HCT116 (cell line): ENCODE data around the gene FOXD3. TPM values are rescaled to one million over a fixed set of nuclear protein-coding genes. Genes with fewer than 3 reads are reported as not detected.

Experiments used
- ATAC-seq: fragments of 200-7000 bp; cut with Tn5 transposase; 2 replicates; pipeline ENCODE4 v1.9.1; 2020; ENCODE audit warnings: mild to moderate bottlenecking, moderate library complexity
- BruUV-seq: library from RNA; stranded (reverse); fragments of 400-500 nt; replicated peaks from 2 replicates; lab custom pipeline; 2021; lab: Mats Ljungman, UMichigan
- CTCF ChIA-PET: fragments of 300-600 bp; sonication (Branson Sonifier 250); formaldehyde crosslinking; loops from one replicate; lab custom pipeline; 2021; ENCODE audit warnings: antibody characterized with exemption; lab: Charles Lee
- POLR2A ChIA-PET: fragments of 300-600, 350-600 bp; sonication (Branson Sonifier 250); formaldehyde crosslinking; loops from one replicate; lab custom pipeline; 2021; ENCODE audit warnings: antibody characterized with exemption; lab: Charles Lee
- RAD21 ChIA-PET, 2 experiments: fragments of 300-600 bp; sonication (Branson Sonifier 250); formaldehyde crosslinking; loops; one replicate each; lab custom pipeline; 2023; ENCODE audit warnings: low total read pairs in 2 of 2; ENCODE audit not compliant: uncharacterized antibody in 2 of 2, unreplicated experiment in 2 of 2, low non-redundant PET in 1 of 2; lab: Charles Lee
- DNase-seq: peaks from one replicate; pipeline ENCODE4 v3.0.0-alpha.2; 2010; ENCODE audit warnings: low read depth, low spot score
- H2AFZ ChIP-seq: fragments of 200-600 bp; shearing (Covaris generic), sonication (generic); 2 replicates; pipeline ENCODE4 v1.6.1; 2017; ENCODE audit warnings: low read depth, mixed run types, mixed read lengths, antibody characterized with exemption, low read length; ENCODE audit not compliant: poor library complexity, severe bottlenecking
- H3K27ac ChIP-seq: 2 replicates; pipeline ENCODE4 v1.5.1; 2012; ENCODE audit warnings: low read depth, low read length
- H3K27me3 ChIP-seq: fragments of 200-600 bp; sonication (generic); 2 replicates; pipeline ENCODE4 v1.6.1; 2016; ENCODE audit warnings: mixed run types, low read length, mixed read lengths; ENCODE audit not compliant: insufficient read depth
- H3K36me3 ChIP-seq, 2 experiments: fragments of 200-500 bp in 1 of 2; fragments of 200-600 bp in 1 of 2; sonication (Bioruptor generic) in 1 of 2; sonication (generic) in 1 of 2; 2 replicates each; pipeline versions ENCODE4 v1.5.1 to v1.6.1; 2014 to 2016; ENCODE audit warnings: low read length in 2 of 2, inconsistent platforms in 1 of 2, mixed read lengths in 1 of 2, mixed run types in 1 of 2; ENCODE audit not compliant: insufficient read depth in 2 of 2, control insufficient read depth in 1 of 2
- H3K4me1 ChIP-seq, 2 experiments: fragments of 200-600 bp in 1 of 2; sonication (generic) in 1 of 2; 2 replicates each; pipeline versions ENCODE4 v1.5.1 to v1.6.1; 2012 to 2017; ENCODE audit warnings: low read length in 2 of 2, inconsistent platforms in 1 of 2, mild to moderate bottlenecking in 1 of 2, mixed read lengths in 1 of 2, mixed run types in 1 of 2, moderate library complexity in 1 of 2; ENCODE audit not compliant: insufficient read depth in 2 of 2, control insufficient read depth in 1 of 2
- H3K4me2 ChIP-seq: fragments of 200-600 bp; sonication (generic); 2 replicates; pipeline ENCODE4 v1.6.1; 2017; ENCODE audit warnings: mixed run types, low read length, mixed read lengths
- H3K4me3 ChIP-seq, 2 experiments: fragments of 200-600 bp in 1 of 2; sonication (generic) in 1 of 2; replicated peaks in 1 of 2; 2 replicates each; pipeline ENCODE4 v1.5.1; 2011 to 2016; ENCODE audit warnings: low read length in 2 of 2, control low read depth in 1 of 2, low read depth in 1 of 2, mild to moderate bottlenecking in 1 of 2, mixed read lengths in 1 of 2, mixed run types in 1 of 2
- H3K79me2 ChIP-seq: fragments of 200-600 bp; sonication (generic); 2 replicates; pipeline ENCODE4 v1.6.1; 2017; ENCODE audit warnings: mild to moderate bottlenecking, mixed run types, low read length, moderate library complexity, mixed read lengths; ENCODE audit not compliant: insufficient read depth
- H3K9ac ChIP-seq: fragments of 200-600 bp; sonication (generic); 2 replicates; pipeline ENCODE4 v1.6.1; 2016; ENCODE audit warnings: low read length, mixed read lengths
- H3K9me2 ChIP-seq: fragments of 200-600 bp; sonication (generic), shearing (Covaris generic); 2 replicates; pipeline ENCODE4 v1.6.1; 2017; ENCODE audit warnings: mixed run types, mild to moderate bottlenecking, moderate library complexity; ENCODE audit not compliant: insufficient read depth
- H3K9me3 ChIP-seq, 2 experiments: fragments of 200-500 bp in 1 of 2; fragments of 200-600 bp in 1 of 2; sonication (Bioruptor generic) in 1 of 2; sonication (generic) in 1 of 2; 2 replicates each; pipeline ENCODE4 v1.6.1; 2014 to 2017; ENCODE audit warnings: low read length in 2 of 2, mixed read lengths in 2 of 2, inconsistent platforms in 1 of 2, low read depth in 1 of 2, mild to moderate bottlenecking in 1 of 2, mixed run types in 1 of 2, moderate library complexity in 1 of 2; ENCODE audit not compliant: control insufficient read depth in 1 of 2, insufficient read depth in 1 of 2
- H4K20me1 ChIP-seq: fragments of 200-600 bp; sonication (generic), shearing (Covaris generic); 2 replicates; pipeline ENCODE4 v1.6.1; 2017; ENCODE audit warnings: mixed run types, mild to moderate bottlenecking, moderate library complexity; ENCODE audit not compliant: insufficient read depth
- CBX3 ChIP-seq: IDR thresholded peaks from 2 replicates; pipeline ENCODE4 v1.6.1; 2012; ENCODE audit warnings: low read depth
- EGR1 ChIP-seq: IDR thresholded peaks from 2 replicates; pipeline ENCODE4 v1.6.1; 2012; ENCODE audit warnings: low read depth
- FOSL1 ChIP-seq: IDR thresholded peaks from 2 replicates; pipeline ENCODE4 v1.6.1; 2012; ENCODE audit warnings: low read depth
- YY1 ChIP-seq: IDR thresholded peaks from 2 replicates; pipeline ENCODE4 v1.6.1; 2011; ENCODE audit warnings: low read length, low read depth, moderate library complexity, mild to moderate bottlenecking; ENCODE audit not compliant: insufficient replicate concordance; ENCODE audit errors: extremely low read depth
- ZFX ChIP-seq: fragments of 450-650 bp; IDR thresholded peaks from 2 replicates; pipeline ENCODE4 v1.6.1; 2017
- intact Hi-C: fragments of 100-400 bp; cut with micrococcal nuclease; formaldehyde crosslinking; loops from 2 replicates; pipeline ENCODE4 v1.10.0; 2022
- total RNA-seq: library from RNA; stranded (reverse); gene quantifications from one replicate; pipeline ENCODE4 v1.2.1, GENCODE V29; 2021; ENCODE audit not compliant: unreplicated experiment
- TF ChIP-seq, protein P1 (sequence below), 3 experiments: fragments of 200-600 bp in 1 of 3; sonication (generic) in 1 of 3; IDR thresholded peaks in 2 of 3; conservative IDR thresholded peaks in 1 of 3; 2 replicates each; pipeline ENCODE4 v1.5.1; 2012 to 2017; ENCODE audit warnings: low read depth in 2 of 3, low read length in 2 of 3, antibody characterized with exemption in 1 of 3, borderline replicate concordance in 1 of 3, control low read depth in 1 of 3, mild to moderate bottlenecking in 1 of 3, mixed read lengths in 1 of 3, mixed run types in 1 of 3, moderate library complexity in 1 of 3; ENCODE audit not compliant: insufficient read depth in 1 of 3
- TF ChIP-seq, protein P2 (sequence below): IDR thresholded peaks from 2 replicates; pipeline ENCODE4 v1.6.1; 2012
- TF ChIP-seq, protein P3 (sequence below): IDR thresholded peaks from 2 replicates; pipeline ENCODE4 v1.6.1; 2011; ENCODE audit warnings: mild to moderate bottlenecking, low read length, moderate library complexity; ENCODE audit not compliant: insufficient replicate concordance; ENCODE audit errors: extremely low read depth

FOXD3 gene
- total RNA-seq, 1 experiment from 2014 or later, result 0.17 TPM

DNA sequence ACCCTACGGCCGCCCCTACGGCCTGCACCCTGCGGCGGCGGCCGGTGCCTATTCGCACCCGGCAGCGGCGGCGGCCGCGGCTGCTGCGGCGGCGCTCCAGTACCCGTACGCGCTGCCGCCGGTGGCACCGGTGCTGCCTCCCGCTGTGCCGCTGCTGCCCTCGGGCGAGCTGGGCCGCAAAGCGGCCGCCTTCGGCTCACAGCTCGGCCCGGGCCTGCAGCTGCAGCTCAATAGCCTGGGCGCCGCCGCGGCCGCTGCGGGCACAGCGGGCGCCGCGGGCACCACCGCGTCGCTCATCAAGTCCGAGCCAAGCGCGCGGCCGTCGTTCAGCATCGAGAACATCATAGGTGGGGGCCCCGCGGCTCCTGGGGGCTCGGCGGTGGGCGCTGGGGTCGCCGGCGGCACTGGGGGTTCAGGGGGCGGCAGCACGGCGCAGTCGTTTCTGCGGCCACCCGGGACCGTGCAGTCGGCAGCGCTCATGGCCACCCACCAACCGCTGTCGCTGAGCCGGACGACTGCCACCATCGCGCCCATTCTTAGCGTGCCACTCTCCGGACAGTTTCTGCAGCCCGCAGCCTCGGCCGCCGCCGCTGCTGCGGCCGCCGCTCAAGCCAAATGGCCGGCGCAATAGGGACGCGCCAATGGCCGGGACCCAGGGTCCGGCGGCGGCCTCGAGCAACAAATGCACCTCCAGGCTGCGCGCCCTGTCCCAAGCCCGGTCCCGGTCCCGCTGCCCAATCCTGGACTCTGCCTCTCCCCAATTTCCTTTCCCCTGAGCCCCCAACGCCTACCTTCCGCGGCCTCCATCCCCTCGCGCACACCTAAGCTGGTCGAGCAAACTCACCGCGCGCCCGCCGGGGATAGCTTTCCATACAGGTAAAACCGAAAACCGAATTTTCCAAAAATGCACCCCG is 1.8 kb downstream of the FOXD3 start:
- H3K9me2 ChIP-seq, result no peaks in the 10 kb centered on the region
- H4K20me1 ChIP-seq, result no peaks in the 10 kb centered on the region
- H2AFZ ChIP-seq, result no peak overlapping the region
- RAD21 ChIA-PET, result no interaction called here
- TF ChIP-seq FOSL1 (no peak), EGR1 (no peak), ZFX (no peak), YY1 (no peak), CBX3 (no peak)
- TF ChIP-seq, protein P1, sequence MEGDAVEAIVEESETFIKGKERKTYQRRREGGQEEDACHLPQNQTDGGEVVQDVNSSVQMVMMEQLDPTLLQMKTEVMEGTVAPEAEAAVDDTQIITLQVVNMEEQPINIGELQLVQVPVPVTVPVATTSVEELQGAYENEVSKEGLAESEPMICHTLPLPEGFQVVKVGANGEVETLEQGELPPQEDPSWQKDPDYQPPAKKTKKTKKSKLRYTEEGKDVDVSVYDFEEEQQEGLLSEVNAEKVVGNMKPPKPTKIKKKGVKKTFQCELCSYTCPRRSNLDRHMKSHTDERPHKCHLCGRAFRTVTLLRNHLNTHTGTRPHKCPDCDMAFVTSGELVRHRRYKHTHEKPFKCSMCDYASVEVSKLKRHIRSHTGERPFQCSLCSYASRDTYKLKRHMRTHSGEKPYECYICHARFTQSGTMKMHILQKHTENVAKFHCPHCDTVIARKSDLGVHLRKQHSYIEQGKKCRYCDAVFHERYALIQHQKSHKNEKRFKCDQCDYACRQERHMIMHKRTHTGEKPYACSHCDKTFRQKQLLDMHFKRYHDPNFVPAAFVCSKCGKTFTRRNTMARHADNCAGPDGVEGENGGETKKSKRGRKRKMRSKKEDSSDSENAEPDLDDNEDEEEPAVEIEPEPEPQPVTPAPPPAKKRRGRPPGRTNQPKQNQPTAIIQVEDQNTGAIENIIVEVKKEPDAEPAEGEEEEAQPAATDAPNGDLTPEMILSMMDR (IDR thresholded peaks at IDR 0.05 in 2 of 3, conservative IDR thresholded peaks at IDR 0.05 in 1 of 3; ENCODE audit: borderline replicate concordance in 1 of 3, insufficient read depth in 1 of 3, low read depth in 2 of 3, low read length in 2 of 3), result no peak
- TF ChIP-seq, protein P2, sequence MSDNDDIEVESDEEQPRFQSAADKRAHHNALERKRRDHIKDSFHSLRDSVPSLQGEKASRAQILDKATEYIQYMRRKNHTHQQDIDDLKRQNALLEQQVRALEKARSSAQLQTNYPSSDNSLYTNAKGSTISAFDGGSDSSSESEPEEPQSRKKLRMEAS, result no peak
- TF ChIP-seq, protein P3, sequence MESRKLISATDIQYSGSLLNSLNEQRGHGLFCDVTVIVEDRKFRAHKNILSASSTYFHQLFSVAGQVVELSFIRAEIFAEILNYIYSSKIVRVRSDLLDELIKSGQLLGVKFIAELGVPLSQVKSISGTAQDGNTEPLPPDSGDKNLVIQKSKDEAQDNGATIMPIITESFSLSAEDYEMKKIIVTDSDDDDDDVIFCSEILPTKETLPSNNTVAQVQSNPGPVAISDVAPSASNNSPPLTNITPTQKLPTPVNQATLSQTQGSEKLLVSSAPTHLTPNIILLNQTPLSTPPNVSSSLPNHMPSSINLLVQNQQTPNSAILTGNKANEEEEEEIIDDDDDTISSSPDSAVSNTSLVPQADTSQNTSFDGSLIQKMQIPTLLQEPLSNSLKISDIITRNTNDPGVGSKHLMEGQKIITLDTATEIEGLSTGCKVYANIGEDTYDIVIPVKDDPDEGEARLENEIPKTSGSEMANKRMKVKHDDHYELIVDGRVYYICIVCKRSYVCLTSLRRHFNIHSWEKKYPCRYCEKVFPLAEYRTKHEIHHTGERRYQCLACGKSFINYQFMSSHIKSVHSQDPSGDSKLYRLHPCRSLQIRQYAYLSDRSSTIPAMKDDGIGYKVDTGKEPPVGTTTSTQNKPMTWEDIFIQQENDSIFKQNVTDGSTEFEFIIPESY, result no peak
- ATAC-seq (no peak), DNase-seq (no peak)
- no peaks in the 10 kb centered on the region for H3K27me3 ChIP-seq
- H3K9ac ChIP-seq, result no peak overlapping the region
- no TSS peak for BruUV-seq
- no peaks in the 10 kb centered on the region for H3K9me3 ChIP-seq
- no peaks in the 10 kb centered on the region for H3K79me2 ChIP-seq
- peaks cover 4 to 10% of the 10 kb centered on the region in 2 experiments for H3K4me1 ChIP-seq
- no peak overlapping the region for H3K27ac ChIP-seq
- CTCF ChIA-PET, result no interaction called here
- H3K4me3 ChIP-seq, result no peak overlapping the region
- intact Hi-C loops, result loop anchor here (10.0 kb wide), 1 partner anchor 921 kb away; no protein-coding TSS in a partner anchor
- H3K36me3 ChIP-seq, result no peaks in the 10 kb centered on the region
- H3K4me2 ChIP-seq, result no peak overlapping the region
- POLR2A ChIA-PET, result no interaction called here
